HG02973 (cell line): ENCODE measurements around the gene MYLK.
"Not testable (repeated sequence)": the region's sequence is repeated elsewhere in the genome, so short reads cannot be mapped to it uniquely, and the experiment has no call there.

Source experiments
- ATAC-seq: cut with Tn5 transposase; IDR thresholded peaks from one replicate; pipeline ENCODE4 v1.9.1; 2021; ENCODE audit warnings: moderate library complexity; ENCODE audit not compliant: unreplicated experiment

Gene MYLK

GRCh38 chr3:123725652-123726400, 158.3 kb downstream of the MYLK start:
- ATAC-seq, result no peak

- no peak for ATAC-seq
Observed at GRCh38 chr3:123724306-123724705, 159.8 kb downstream of the MYLK start.

GRCh38 chr3:123723522-123724168, 160.5 kb downstream of the MYLK start:
- ATAC-seq, result no peak

- ATAC-seq, result no peak
Observed at GRCh38 chr3:123723070-123723469, 161.1 kb downstream of the MYLK start.

GRCh38 chr3:123722456-123722855, 161.7 kb downstream of the MYLK start:
- no peak for ATAC-seq

DNA sequence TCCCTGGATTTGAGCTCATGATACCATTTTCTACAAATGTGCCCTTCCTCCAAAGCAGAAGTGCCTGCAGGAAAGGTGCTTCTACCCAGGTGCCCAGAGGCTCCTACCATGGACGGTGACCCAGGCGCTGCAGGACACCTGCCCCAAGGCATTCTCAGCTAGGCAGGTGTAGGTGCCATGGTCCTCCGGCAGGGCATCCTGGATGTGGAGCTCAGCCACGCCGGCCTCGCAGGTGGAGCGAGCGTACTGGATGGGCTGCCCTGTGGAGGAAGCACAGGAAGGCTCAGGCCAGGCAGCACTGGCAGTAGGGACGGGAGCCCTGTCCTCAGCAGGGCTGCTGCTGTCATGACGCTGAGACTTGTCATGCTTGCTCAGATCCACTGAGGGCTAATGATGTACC, 162.1 kb downstream of the MYLK start:
- ATAC-seq, result no peak

- ATAC-seq, result not testable (repeated sequence)
Observed at GRCh38 chr3:123721095-123721689, 162.9 kb downstream of the MYLK start.

- ATAC-seq, result no peak
Observed at GRCh38 chr3:123720638-123721037, 163.5 kb downstream of the MYLK start.

DNA sequence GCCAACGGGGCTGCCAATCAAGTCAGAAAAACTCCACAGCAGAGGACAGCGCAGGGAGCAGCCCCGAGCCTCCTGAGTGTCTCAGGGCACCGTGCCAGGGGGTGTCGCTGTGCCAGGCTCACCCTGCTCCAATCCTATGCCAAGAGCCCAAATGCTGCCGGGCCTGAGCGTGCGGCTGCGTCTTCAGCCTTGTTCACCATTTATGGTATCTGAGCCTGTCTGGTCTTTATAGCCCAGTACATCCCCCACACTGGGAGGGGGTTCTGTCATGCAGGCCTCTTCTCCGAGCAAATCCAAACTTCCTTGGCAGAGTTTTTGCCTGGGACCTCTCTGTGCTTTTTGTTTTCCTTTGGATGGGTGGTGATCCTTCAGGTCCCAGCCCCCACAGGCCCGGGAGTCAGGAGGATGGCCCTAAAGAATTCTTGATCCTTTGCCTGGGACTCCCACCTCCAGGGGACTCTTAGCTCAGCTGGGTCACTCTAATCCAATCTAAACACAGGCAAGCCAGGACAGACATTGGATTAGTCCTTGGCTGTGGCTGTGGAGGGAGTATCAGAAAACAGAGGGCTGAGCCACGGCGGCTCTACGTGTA, 164.2 kb downstream of the MYLK start:
- no peak for ATAC-seq

GRCh38 chr3:123719061-123719756, 164.9 kb downstream of the MYLK start:
- not testable (repeated sequence) for ATAC-seq

DNA sequence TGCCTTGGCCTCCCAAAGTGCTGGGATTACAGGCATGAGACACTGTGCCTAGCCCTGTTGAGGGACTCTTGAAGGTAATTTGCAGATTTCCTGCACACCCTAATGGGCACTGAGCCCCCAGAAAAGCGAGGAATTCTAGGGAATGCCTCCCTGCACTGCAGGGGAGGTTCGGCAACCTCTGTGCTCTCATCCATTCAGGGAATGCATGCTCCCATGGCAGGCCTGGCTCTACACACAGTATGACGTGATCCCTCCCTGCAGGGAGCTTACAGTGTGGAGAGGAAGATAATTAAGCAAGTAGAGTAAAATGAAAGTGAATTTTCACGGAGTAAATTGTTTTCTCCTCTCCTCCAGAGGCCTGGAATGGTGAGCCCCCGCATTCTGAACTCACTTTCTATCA, 166.0 kb downstream of the MYLK start:
- ATAC-seq, result no peak

- not testable (repeated sequence) for ATAC-seq
Observed at GRCh38 chr3:123717451-123717850, 166.7 kb downstream of the MYLK start.

DNA sequence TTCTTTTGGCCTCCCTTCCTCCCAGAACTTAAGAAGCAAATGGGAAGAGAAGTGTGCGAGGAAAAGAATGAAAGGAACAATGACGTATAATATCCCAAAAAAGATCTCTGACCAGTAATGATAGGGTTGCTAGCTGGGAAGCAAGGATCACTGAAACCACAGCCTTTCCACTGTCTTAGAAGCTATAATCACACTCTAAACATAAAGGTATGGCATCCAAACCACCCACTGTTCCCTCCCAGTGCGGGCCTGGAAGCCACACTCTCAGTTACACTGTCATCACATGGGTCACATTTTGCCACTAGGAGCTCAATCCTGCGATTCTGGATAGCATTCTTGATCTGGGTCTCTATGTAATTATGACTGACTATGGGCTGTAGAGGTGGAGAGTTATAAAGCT, 167.7 kb downstream of the MYLK start:
- ATAC-seq, result no peak

DNA sequence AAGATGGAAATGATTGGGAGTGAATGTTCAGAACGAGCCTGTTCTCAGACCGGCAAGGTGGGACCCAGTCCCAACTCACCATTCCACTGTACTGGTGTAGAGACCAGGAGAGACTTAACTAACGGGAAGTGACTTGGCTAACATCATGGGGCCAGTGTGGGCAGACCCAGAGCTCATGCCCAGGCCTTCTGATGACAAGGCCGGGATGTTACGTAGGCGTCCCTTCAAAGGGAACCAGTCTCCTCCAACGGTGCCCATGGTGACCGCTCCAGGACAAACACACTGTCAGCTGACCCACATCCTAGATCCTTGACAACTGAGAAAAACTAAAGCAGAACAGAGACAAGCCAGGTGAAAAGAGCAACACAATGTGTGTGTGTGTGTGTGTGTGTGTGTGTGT, 170.9 kb downstream of the MYLK start:
- ATAC-seq, result no peak

- ATAC-seq, result no peak
Observed at GRCh38 chr3:123712077-123712860, 171.9 kb downstream of the MYLK start.

DNA sequence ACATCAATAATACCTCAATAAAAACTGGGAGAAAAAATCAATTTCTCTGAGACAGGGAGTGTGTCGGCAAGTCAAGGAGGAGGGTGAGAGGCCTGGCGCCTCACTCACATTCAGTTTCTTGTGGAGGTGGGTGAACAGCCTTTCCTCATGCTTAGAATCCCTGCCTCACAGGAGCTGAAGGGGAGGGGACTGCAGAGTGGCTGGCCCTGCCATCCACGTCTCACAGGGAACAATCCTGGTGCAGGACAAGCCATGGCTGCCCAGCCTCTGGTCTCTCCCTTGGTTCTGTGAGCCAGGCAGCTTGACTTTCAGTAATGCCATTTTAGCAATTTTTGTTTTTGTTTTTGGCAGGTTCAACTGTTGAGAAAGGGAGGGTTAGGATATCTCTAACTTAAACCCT, 172.8 kb downstream of the MYLK start:
- ATAC-seq, result no peak

- ATAC-seq, result no peak
Observed at GRCh38 chr3:123708531-123708930, 175.6 kb downstream of the MYLK start.

GRCh38 chr3:123707641-123708040, 176.5 kb downstream of the MYLK start:
- ATAC-seq, result not testable (repeated sequence)

GRCh38 chr3:123706871-123707270, 177.3 kb downstream of the MYLK start:
- no peak for ATAC-seq

- no peak for ATAC-seq
Observed at GRCh38 chr3:123705488-123706285, 178.4 kb downstream of the MYLK start.
